ENCODE results near the gene ADAM8. TPM values are rescaled to one million over a fixed set of nuclear protein-coding genes. Genes with fewer than 3 reads are reported as not detected.

ADAM8 gene
- total RNA-seq, 2 donors from 2014 or later: 3.4 to 4.6 TPM

DNA sequence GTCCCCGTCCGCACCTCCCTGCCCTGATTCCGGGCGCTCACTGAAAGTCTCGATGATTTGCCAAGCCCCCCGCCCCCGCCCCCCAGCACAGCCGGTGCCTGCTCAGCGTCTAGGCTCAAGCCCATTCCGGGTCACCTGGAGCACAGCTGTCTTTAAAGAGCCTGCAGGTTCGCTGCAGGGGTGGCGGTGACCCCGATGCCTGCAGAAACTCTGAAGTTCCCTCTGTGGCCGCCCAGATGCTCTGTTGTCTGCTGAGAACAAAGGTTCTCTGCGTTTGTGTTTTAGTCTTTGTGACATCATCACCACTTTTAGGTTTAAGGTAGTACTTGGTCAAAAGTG lies 38.2 kb downstream of the ADAM8 start:
- intact Hi-C loops (cut with DNase I): no loop called here
- H3K27ac ChIP-seq: no peak overlapping the region
- H3K27me3 ChIP-seq: peaks cover 0 to 26% of the 10 kb centered on the region in 2 donors
- no peak overlapping the region for H3K4me3 ChIP-seq
- H3K36me3 ChIP-seq (replicated peaks in 1 of 2; ENCODE audit: insufficient read depth in 1 of 2, low read depth in 2 of 2): no peaks in the 10 kb centered on the region
- TF ChIP-seq POLR2A (IDR thresholded peaks at IDR 0.05): no peak
- TF ChIP-seq, protein P1, sequence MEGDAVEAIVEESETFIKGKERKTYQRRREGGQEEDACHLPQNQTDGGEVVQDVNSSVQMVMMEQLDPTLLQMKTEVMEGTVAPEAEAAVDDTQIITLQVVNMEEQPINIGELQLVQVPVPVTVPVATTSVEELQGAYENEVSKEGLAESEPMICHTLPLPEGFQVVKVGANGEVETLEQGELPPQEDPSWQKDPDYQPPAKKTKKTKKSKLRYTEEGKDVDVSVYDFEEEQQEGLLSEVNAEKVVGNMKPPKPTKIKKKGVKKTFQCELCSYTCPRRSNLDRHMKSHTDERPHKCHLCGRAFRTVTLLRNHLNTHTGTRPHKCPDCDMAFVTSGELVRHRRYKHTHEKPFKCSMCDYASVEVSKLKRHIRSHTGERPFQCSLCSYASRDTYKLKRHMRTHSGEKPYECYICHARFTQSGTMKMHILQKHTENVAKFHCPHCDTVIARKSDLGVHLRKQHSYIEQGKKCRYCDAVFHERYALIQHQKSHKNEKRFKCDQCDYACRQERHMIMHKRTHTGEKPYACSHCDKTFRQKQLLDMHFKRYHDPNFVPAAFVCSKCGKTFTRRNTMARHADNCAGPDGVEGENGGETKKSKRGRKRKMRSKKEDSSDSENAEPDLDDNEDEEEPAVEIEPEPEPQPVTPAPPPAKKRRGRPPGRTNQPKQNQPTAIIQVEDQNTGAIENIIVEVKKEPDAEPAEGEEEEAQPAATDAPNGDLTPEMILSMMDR (IDR thresholded peaks at IDR 0.05): no peak
- H3K4me1 ChIP-seq: peaks cover 26% of the 10 kb centered on the region
- ATAC-seq: no peak
- WGBS, 2 donors: 0 to 19% methylated on average over 1 to 13 of the region's 15 CpGs
- H3K9me3 ChIP-seq: no peaks in the 10 kb centered on the region
- DNase-seq: no peak

DNA sequence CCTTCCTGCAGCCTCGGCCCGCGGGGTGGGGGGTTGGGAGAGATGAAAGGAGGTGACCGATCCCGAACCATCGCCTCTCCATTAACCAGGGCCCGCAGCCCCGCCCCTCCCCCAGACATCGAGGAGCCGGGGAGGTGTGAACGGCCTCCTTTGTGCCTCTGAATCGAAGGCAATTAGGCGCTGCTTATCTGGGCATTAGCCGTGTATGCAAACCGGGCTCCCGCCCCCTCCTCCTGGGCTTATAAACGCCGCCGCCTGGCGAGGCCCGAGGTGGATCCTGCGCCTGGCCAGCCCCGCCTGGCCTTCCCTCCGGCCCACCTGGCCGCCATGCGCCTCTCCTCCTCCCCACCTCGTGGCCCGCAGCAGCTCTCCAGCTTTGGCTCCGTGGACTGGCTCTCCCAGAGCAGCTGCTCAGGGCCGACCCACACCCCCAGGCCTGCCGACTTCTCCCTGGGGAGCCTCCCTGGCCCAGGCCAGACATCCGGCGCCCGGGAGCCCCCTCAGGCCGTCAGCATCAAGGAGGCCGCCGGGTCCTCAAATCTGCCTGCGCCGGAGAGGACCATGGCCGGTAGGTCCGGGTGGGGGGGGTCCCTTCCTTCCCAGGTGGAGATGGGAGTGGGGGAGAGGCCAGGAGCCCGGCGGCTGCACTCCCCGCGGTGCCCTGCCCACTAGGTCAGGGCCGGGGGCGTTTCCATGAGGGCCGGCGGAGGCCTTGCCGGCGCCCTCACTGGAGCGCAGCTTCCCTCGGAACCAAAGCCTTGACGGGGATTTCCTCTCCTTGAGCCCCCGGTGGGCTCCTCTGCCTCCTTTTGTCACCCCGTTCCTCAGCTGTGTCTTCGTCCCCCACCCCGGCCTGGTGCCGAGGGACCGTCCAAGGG lies 38.8 kb downstream of the ADAM8 start, which contains the start of gene VENTX:
TSS of gene VENTX (plus strand) at position 268 of the 878 bp plus-strand sequence. CDS start at position 328, 60 bp downstream.
- peaks cover 26% of the 10 kb centered on the region for H3K4me1 ChIP-seq
- H3K27me3 ChIP-seq: peaks cover 0 to 26% of the 10 kb centered on the region in 2 donors
- H3K4me3 ChIP-seq: no peak within 1 kb of the TSS
- H3K36me3 ChIP-seq (replicated peaks in 1 of 2; ENCODE audit: insufficient read depth in 1 of 2, low read depth in 2 of 2): no peaks in the 10 kb centered on the region
- WGBS, 2 donors: 10 to 13% methylated on average over 15 to 56 of the region's 60 CpGs
- intact Hi-C loops (cut with DNase I): no loop called here
- H3K9me3 ChIP-seq: no peaks in the 10 kb centered on the region
- ATAC-seq (no peak), DNase-seq (no peak)
- no peak within 1 kb of the TSS for H3K27ac ChIP-seq
- TF ChIP-seq, protein P1 (IDR thresholded peaks at IDR 0.05): no peak
- TF ChIP-seq POLR2A (IDR thresholded peaks at IDR 0.05): no peak

DNA sequence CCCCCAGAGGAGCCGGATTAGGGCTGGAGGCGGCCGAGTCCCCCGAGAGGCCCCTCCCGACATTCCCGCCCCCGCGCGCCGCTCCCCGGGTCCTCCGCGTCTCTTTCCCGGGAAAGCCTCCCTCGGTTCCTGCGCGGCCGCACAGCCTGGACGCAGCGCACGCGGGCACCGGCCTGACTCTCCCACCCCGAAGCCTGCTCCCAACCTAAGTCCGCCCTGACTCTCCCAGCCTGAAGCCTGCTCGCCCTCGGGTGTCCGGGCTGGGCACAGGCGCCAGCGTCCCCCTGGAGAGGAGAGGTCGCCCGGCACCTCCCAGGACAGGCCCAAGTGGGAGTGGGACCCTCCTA lies 39.5 kb downstream of the ADAM8 start:
- ATAC-seq (no peak), DNase-seq (no peak)

DNA sequence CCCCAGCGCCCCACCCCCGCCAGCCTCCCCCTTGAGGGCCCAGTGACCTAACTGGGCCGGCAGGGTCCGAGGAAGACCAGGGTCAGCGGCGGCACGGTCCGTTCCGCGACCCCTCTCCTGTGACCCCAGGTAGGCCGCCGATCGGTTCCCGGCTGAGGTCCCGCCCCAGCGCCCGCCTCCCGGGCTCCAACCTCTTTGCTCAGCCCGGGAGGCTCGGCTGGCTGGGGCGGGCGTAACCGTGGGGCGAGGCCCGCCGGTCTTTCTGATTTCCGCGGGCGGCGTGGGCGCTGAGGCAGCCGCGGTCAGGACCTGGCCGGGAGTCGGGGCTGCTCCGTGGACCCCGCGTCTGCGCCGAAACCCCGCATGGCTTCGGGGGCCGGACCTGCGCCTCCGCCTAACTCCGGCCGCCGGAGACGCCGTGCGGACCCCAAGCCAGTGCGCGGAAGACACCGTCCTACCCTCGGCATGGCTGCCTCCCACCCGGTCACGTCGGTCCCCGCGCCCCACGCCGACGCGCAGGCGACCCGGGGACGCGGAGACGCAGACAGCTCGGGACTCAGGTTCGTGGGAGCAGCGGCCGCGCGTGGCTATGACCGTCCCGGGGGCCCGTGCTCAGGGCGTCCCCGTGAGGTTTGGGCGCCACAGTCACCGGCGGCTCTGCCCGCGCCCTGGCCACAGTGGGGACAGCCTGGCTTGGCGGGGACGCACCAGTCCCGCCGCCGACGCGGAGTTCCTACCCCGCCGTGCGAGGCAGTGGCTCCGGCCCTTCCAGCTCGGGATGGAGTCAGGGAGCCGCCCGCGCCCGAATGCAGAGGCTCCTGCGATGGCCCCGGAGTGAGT lies 40.0 kb downstream of the ADAM8 start:
- Histone ChIP-seq H3K27me3 (peaks cover 0 to 26% of the 10 kb centered on the region in 2 donors), H3K27ac (no peak overlapping the region), H3K4me1 (peaks cover 26% of the 10 kb centered on the region), H3K4me3 (no peak overlapping the region), H3K36me3 (replicated peaks in 1 of 2; ENCODE audit: insufficient read depth in 1 of 2, low read depth in 2 of 2) (no peaks in the 10 kb centered on the region), H3K9me3 (no peaks in the 10 kb centered on the region)
- intact Hi-C loops (cut with DNase I): no loop called here
- no peak for ATAC-seq
- TF ChIP-seq, protein P1 (IDR thresholded peaks at IDR 0.05): no peak
- TF ChIP-seq POLR2A (IDR thresholded peaks at IDR 0.05): no peak
- DNase-seq: no peak
- 1% methylated on average over 67 of the region's 103 CpGs; no CpG with 5 or more reads in 1 of the 2 donors for WGBS, 2 donors

More for the DNA sequence above, 39.5 kb downstream of the ADAM8 start:
- H3K4me3 ChIP-seq: no peak overlapping the region
- WGBS, 2 donors: 1% methylated on average over 32 of the region's 32 CpGs; no CpG with 5 or more reads in 1 of the 2 donors
- H3K27ac ChIP-seq: no peak overlapping the region
- peaks cover 26% of the 10 kb centered on the region for H3K4me1 ChIP-seq
- TF ChIP-seq, protein P1 (IDR thresholded peaks at IDR 0.05): no peak
- no peak for TF ChIP-seq POLR2A (IDR thresholded peaks at IDR 0.05)
- H3K9me3 ChIP-seq: no peaks in the 10 kb centered on the region
- no peaks in the 10 kb centered on the region for H3K36me3 ChIP-seq (replicated peaks in 1 of 2; ENCODE audit: insufficient read depth in 1 of 2, low read depth in 2 of 2)
- intact Hi-C loops (cut with DNase I): no loop called here
- H3K27me3 ChIP-seq: peaks cover 0 to 26% of the 10 kb centered on the region in 2 donors

Measured in body of pancreas (tissue), 4 donors.